HG03066 (cell line): ENCODE results near the gene DNAJC5G.
"Not testable (repeated sequence)": the region's sequence is repeated elsewhere in the genome, so short reads cannot be mapped to it uniquely, and the experiment has no call there.

Experiments
- ATAC-seq: cut with Tn5 transposase; IDR thresholded peaks from one replicate; pipeline ENCODE4 v1.9.1; 2021; ENCODE audit warnings: low read depth; ENCODE audit not compliant: unreplicated experiment

The DNAJC5G gene

DNA sequence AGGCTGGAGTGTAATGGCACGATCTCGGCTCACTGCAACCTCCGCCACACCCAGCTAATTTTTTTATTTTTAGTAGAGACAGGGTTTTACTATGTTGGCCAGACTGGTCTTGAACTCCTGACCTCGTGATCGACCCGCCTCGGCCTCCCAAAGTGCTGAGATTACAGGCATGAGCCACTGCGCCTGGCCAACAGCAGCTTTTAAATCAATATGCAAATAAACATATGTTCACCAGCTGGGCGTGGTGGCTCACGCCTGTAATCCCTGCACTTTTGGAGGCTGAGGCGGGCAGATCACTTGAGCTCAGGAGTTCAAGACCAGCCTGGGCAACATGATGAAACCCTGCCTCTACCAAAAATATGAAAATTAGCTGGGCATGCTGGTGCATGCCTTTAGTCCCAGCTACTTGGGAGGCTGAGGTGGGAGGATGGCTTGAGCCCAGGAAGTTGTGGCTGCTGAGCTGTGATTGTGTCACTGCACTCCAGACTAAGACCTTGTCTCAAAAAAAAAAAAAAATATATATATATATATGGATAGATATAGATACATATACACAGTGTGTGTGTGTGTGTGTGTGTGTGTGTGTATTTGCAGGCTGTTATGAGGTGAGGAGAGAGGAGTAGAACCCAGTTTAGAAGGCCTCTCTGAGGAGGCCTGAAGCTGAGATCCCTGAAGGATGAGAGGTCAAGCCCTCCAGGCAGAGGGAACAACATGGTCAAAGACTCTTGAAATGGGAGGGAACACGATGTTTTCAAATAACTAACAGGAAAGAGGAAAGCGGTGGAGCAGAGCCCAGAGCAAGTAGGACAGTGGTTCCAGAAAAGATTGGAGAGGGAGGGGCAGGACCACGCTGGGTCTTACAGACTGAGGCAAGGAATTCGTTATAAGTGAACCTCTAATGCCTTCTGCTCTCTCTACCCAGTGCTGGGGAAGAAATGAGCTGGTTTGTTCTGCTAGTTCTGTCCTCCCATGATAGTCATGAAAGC is 2.4 kb upstream of the DNAJC5G start:
- not testable (repeated sequence) for ATAC-seq

DNA sequence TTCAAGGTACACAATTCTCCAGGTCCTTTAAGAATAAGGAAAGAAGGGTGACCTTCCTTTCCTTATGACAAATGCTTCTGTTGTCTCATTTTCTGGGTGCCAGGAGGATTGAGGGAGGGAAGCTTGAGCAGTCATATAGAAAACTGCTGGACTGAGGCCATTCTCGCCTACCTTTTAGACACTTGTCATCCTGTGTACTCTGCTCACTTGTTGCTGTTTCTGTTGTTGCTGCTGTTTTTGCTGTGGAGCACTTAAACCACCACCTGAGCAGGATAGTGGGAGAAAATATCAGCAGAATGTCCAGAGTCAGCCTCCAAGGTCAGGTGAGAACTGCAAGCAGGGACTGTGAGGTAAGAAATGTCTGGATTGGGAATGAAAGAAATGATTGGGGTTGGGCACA is 2.8 kb downstream of the DNAJC5G start:
- no peak for ATAC-seq

DNA sequence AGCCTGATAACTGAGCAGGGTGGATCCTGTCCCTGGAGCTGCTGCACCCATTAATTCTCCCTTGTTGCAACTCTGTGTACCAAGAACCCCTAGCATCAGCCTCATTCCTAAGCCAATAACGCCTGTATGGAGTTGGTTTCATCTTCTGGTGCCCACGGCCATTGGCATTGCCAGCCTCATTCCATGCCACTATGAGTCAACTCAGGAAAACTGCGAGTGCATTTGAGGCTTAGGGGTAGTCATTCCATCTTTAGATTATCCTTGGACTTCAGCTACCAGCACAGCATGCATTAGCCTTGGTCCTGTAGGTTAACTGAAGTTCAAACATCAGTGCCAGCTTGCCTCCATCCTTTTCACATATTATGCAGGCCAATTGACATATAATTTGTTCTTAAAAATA is 5.6 kb downstream of the DNAJC5G start:
- ATAC-seq: no peak

DNA sequence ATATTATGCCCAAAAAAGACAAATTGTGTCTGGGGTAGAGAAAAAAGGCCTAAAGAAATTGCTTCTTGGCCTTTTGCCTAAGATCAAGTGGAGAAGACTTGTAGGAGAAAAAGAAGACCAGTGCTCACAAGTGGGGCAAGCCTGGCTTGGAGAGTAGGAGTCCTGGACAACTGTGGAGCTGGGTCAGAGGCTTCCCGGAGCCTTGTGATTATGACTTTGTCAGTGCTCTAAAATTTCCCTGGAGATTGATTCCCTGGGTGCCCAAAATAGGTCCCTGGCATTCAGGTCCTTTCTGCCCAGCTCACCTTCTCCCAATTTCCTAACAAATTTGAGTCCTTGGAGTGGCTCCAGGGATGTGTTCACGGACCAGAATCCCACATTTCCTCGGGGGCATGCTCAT is 6.2 kb downstream of the DNAJC5G start:
- no peak for ATAC-seq

DNA sequence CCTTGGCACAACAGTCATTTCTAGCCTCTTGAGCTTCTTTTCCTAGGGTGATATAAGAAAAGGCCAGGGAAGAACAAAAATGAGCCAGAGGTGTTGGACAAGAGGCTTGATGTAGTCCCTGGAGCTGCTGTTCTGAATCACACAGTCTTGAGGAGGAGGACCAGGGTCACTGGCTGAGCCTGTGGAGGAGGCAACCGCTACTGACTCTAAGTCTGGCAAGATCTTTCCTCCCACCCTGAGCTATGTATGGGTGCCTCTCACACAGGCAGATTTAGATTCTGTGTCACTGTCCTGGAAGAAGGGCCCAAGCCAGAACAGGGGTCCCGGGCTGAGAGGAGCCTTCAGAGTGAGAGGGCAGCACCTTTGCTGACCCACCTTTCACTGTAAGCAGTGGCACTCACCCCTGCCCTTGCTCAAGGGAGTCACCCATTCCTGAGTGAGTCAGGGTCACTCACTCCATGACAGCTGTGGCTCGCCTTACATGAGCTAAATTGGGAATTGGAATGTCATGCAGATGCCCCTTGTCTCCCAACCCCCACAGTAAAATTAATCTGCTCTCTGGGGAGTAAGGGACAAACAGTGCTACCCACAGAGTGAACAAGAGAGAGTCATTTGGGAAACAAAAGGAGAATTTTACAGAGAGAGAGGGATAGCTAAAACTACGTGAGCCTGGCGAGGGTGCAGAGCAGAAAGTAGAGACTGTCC is 6.8 kb downstream of the DNAJC5G start, which contains the start of gene TRIM54:
TRIM54 (plus strand) TSS at position 575 of the 705 bp plus-strand sequence. CDS start 303 bp downstream, outside the sequence.
- no peak for ATAC-seq

DNA sequence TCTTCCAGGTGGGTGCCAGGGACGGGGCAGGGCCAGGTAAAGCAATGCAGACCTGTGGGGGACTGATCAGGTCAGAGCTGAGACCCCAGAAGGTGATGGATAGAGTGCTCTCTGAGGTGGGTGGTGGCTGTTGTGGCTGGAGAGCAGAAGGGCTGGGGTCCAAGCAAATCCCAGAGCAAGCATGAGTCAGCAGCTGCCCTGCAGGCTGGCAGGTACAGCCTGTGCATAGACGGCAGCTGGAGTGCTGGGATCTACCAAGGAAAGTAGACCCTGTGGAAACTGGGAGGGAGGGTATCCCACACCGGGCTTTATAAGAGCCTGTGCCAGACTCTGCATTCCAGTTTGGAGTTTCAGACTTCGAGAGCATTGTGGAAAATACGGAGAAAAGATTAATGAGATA is 7.7 kb downstream of the DNAJC5G start:
- no peak for ATAC-seq

DNA sequence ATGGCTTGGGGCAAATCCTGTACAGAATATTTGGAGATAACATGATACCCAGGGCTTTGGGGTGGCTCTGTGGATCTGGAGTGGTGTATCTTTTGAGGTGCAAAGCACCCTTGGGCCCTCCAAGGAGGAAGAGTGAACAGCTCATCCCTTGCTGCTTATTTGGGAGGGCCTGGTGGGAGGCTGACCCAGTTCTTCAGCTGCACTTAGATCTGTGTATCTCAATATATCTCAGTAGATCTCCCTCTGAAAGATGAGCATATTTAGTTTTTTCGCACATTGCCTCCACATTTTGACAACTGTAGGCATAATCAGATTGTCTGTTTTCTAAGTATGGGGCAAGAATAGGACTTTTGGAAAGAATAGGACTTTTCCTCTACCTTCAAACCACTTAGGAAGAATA is 9.8 kb downstream of the DNAJC5G start:
- ATAC-seq: no peak

DNA sequence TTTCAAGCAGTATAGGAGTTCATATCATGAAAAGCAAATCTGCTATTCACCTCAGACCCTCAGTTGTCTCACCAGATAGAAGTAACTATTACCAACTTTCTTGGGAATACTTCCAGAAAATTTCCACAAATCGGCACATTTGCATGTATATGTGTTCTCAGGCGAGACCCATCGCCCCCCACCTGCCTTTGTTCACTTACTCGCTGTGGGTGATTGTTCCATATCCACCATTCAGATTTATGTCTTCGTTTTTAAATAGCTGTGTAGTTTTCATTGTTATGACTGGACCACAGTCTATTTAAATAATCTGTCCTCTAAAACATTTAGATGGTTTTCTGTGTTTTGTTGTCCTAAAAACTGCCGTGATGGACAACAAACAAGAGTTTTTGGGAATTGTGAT is 10.2 kb downstream of the DNAJC5G start:
- no peak for ATAC-seq

DNA sequence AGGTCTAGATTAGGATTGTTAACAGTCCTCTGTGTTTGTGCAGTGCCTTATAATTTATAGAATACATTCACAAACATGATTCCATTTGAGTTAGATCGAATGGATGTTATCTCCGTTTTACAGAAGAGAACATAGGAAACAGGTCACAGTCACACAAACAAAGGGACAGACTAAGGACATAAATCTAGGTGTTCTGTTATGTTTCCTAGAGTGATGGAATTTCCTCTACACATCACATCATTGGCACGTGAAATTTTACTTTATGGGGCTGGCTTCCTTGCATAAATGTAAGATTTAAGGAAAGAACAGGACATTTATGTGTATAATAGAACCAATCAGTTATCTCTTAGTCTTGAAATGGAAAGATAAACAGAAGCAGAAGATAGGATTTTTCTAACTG is 13.4 kb downstream of the DNAJC5G start:
- ATAC-seq: no peak

DNA sequence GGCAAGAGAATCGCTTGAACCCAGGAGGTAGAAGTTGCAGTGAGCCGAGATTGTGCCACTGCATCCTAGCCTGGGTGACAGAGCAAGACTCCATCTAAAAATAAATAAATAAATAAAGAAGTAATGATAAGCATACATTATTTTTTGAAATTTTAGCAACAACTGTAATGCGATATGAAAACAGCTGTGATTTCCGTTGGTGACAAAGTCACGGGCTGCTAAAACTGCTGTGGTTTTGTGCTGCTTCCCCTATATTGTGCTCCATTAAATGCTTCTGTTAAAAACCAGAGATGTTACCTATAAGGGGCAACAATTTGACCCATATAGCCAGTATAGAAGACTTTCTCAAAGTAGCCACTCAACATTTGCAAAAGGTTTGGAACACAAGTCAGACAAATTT is 15.3 kb downstream of the DNAJC5G start:
- ATAC-seq: no peak

DNA sequence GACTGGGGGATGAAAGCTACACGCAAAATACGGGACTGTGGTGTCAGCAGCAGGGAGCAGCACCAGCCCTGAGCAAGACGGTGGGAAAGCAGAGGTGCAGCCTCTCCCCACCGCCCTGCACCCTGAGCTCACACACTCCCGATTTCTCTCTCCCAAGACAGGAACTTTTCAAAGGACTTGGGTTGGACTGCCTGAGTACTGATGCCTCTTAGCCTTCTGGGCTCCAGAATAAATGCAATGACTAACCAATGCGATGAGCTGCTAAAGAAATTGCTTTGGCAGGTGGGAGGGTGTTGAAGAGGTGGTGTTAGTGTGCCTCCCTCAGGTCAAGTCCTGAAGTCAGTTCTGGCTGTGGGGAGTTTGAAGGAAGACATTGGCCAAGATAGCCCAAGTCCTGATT is 16.6 kb downstream of the DNAJC5G start:
- ATAC-seq: no peak

DNA sequence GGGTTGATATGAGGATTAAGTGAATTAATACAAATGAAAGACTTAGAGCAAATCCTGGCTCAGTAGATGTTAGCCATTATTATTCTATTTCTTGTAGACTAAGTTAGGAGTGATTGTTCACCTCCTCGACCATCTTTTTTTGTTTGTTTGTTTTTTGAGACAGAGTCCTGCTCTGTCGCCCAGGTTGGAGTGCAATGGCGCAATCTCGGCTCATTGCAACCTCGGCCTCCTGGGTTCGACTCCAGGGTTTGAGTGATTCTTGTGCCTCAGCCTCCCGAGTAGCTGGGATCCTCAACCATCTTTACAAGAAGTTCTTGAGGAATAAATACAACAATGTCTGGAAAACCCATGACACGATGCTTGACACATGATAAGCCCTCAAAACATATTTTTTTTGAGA is 19.7 kb downstream of the DNAJC5G start:
- ATAC-seq: no peak

DNA sequence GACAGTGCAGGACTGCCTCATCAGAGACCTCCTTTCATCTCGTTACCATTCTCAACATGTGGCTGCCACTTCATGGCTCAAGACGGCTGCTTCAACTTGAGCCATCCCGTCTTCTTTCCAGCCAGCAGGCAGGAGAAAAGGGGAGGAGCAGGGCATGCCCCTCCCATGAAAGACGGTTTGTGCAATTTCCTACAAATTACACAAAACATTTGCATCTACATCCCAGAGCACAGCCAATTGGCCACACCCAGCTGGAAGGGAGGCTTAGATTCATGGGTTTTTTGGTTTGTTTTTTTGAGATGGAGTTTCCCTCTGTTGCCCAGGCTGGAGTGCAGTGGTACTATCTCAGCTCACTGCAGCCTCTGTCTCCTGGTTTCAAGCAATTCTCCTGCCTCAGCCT is 21.2 kb downstream of the DNAJC5G start:
- no peak for ATAC-seq

DNA sequence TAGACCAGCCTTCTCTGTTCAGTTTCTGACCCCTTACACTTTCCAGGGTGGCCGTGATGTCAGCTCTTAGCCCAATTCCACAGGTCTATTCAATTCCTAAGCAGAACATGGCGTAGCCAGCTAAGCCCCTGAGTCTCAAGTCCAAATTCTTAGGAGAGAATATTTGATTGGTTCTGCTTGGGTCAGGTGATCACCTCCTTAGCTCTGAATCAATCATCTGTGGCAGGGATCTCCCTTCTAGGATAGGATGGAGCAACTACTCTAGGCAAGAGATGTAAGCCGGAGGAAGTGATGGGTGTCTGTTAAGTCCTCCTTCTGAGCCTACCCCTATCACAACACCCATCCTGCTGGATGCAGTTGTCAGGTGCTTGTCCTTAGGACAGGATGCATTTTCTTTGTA is 22.0 kb downstream of the DNAJC5G start:
- ATAC-seq: no peak

DNA sequence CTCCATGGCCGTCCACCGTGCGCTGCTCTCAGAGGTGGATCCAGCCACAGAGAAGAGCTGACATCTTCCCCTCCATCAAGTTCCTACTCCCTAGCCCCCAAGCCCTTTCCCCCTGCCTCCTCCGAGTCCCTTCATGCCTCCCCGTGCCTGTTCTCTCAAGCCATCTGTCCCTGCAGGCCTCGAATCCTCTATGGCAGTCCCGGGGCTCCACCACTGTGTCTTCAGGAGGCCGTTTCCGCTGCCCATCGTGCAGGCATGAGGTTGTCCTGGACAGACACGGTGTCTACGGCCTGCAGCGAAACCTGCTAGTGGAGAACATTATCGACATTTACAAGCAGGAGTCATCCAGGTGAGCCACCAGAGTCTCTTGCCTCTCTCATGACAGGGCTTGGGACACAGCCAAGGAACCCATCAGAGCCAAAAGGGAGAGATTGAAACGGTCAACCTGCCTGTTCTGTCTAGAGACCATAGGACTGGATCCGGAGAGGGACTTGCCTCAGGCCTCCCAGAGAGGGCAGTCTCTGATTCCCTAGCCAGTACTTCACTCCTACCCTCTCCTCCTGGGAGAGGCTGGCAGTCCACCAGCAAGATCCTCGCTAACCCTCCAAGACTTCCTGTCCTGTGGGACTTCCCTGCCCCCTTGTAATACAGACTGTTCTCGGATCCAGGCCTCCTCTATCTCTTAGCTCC is 23.3 kb downstream of the DNAJC5G start:
- ATAC-seq: no peak

DNA sequence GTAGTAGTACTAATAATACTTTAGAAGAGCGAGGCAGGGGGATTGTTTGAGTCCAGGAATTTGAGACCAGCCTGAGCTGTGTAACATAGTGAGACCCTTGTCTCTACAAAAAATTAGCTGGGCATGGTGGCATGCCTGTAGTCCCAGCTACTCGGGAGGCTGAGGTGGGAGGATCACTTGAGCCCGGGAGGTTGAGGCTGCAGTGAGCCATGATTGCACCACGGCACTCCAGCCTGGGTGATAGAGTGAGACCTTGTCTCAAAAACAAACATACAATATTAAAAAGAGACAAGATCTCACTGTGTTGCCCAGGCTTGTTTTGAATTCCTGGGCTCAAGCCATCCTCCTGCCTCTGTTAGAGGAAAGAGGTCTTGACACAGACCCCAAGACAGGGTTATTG is 25.4 kb downstream of the DNAJC5G start:
- ATAC-seq: not testable (repeated sequence)

DNA sequence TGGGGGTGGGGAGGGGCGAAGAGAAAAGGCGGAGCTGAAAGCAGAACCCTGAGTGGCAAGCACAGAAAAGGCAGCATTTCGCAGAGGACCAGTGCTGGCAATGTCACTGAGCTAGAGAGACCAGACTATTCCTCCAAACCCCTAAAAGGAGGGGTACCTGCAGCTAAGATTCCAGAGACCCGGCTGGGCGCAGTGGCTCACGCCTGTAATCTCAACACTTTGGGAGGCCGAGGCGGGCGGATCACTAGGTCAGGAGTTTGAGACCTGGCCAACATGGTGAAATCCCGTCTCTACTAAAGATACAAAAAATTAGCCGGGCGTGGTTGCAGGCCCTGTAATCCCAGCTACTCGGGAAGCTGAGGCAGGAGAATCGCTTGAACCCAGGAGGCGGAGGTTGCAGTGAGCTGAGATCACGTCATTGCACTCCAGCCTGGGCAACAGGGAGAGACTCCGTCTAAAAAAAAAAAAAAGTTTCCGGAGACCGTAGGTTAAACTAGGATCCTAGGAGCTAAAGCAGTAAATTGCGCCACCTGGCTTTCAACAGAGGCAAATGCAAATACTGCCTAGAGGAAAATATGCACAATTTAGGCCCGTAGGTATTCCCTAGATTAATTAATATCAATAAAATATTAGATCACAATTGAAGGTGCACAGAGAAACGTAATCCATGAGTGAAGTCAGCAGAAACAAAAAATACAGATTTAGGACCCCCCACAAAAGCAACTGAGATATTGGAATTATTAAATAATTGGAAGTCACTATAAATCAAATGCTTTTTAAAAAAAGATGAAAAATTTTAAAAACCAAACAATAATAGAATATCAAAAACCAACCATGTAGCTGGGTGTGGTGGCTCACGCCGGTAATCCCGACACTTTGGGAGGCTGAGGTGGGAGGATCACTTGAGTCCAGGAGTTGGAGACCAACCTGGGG is 28.1 kb downstream of the DNAJC5G start:
- ATAC-seq: no peak

DNA sequence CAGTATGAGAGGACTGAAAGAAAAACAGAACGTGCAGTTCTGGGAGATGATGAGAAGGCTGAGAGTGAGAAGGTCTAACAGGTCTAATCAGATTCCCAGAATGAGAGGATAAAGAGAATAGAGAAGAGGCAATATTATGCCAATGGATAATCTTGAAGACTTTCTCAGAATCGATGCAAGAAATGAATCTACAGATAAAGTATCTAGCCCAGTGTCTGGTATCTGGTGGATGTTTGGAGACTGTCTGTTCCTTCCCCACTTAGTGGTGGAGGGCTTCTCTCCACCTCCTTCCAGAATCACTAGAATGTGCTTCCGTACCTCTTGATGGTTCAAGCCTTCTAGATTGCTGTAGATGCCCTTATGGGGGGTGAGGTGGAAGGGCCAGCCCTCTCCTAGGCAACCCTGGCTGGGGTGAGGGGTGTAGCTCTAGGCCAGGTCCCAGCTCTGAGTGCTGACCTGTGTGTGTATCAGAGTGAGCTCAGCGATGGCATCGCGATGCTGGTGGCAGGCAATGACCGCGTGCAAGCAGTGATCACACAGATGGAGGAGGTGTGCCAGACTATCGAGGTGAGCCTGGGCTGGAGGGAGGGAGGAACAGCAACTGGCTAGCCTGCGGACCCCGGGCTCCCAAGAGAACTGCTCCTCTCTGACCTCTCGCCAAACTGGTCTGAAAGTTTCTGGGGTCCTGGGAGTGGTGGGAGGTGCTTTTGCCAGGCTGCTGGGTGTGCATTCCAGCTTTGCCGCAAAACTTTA is 29.4 kb downstream of the DNAJC5G start:
- ATAC-seq: no peak

DNA sequence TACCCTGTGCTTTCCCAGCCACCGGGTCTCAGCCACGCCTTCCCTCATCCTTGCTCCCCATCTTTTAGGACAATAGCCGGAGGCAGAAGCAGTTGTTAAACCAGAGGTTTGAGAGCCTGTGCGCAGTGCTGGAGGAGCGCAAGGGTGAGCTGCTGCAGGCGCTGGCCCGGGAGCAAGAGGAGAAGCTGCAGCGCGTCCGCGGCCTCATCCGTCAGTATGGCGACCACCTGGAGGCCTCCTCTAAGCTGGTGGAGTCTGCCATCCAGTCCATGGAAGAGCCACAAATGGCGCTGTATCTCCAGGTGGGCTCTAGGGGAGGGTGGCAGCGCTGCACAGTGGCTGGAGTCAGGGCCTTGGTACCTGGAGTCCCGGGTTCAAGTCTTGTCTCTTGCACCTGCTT is 30.3 kb downstream of the DNAJC5G start:
- no peak for ATAC-seq
